GM12875 (cell line): ENCODE measurements around the gene TOM1L2.
A peak's percentile ranks its signal among the peaks of the same experiment; 100 is the strongest.

Experiments used
- H3K4me3 ChIP-seq: one replicate; pipeline ENCODE4 v1.5.1; 2011; ENCODE audit warnings: low read depth, low read length, control low read depth
- CTCF ChIP-seq: IDR thresholded peaks from 2 replicates; pipeline ENCODE4 v1.5.1; 2011; ENCODE audit warnings: low read depth, mild to moderate bottlenecking, control low read depth, inconsistent platforms, low read length, moderate library complexity, borderline replicate concordance; ENCODE audit not compliant: insufficient read depth

Gene TOM1L2

GRCh38 chr17:17851103-17852002 lies 120.8 kb downstream of the TOM1L2 start:
- H3K4me3 ChIP-seq: no peak overlapping the region
- no peak for TF ChIP-seq CTCF

- no peak overlapping the region for H3K4me3 ChIP-seq
- peak; percentile 42; the same call in 1 of the 2 replicates for TF ChIP-seq CTCF
Measured at GRCh38 chr17:17849845-17850373, 122.3 kb downstream of the TOM1L2 start.

DNA sequence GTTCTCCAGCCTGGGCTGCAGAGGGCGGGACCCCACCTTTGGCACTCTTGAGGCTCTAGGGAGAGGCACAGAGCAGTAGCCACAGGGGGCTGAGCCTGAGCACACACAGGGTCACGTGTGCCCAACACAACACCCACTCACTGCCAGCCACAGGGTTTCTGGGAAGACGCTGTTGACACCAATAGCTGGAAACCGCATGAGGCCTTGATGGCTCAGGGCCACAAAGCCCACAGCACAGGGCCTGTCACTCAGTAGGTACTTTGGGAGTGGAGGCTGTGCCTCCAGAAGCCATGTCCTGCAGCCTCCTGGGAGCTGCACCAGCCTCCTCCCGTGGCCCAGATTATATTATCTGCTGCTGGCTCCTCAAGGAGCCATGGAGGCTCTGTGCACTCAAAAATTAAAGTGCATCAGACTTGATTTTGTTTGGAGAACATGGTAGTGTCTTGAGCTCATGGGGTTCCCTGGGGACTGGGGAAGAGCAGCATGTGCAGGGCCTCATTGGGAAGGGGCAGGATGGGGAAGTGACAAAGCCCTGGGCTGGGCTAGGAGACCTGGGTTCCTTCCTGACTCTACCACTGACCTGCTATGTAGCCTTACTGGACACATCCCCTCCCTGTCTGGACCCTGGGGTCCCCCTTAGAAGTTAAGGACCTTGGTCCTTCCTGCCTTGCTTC lies 122.9 kb downstream of the TOM1L2 start:
- no peak for TF ChIP-seq CTCF
- H3K4me3 ChIP-seq: no peak overlapping the region

DNA sequence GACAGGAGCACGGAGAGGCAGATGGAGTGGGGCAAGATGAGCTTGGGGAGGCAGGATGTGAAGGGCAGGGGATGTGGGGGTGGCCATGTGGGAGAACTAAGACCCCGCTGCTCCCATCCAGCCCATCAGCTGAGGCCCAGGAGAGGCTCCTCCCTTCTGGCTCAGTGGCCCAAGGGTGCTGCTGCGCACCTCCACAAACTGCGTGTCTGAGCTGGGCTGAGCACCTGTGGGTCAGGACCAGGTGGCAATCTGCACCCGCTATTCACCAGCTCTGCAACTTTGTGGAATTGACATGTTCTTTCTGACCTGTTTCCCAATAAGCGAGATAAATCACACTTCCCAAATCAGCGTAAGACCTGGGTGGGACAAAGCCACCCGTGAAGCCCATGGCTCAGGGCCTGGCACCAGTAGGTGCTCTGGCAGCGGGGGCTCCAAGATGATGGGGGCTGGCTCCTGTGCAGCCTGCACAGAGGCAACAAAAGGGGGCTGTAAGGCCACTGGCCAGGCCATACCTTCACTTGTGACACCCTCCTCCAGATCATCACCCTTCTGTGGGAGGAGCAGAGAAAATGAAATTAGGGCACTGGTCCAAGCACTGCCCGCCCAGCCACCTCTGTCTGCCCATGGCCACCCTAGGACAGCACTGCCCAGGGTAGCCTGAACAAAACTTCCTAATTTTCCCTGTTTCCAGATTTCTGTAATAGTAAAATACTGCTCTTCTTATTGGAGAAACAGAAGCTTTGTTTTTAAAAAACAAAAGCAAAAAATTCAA lies 123.7 kb downstream of the TOM1L2 start:
- no peak for TF ChIP-seq CTCF
- no peak overlapping the region for H3K4me3 ChIP-seq

DNA sequence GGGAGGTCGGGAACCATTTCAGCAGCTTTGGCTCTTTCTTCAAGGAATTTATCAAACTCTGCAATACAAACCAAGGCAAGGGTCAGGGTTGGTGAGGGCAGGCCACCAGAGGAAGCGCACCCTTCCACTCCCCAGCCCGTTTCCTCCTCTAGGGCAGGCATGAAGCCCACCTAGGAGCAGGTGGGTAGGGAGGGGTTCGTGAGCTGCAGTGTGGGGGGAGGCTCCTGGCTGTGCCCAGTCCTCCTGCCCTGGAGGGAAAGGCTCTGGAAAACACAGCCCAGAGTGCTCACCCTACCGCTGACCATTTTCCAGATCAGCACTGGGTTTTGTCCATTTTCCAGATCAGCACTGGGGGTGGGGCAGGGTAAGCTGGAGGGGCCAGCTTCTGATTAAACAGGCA lies 124.5 kb downstream of the TOM1L2 start:
- TF ChIP-seq CTCF: no peak
- H3K4me3 ChIP-seq: no peak overlapping the region

DNA sequence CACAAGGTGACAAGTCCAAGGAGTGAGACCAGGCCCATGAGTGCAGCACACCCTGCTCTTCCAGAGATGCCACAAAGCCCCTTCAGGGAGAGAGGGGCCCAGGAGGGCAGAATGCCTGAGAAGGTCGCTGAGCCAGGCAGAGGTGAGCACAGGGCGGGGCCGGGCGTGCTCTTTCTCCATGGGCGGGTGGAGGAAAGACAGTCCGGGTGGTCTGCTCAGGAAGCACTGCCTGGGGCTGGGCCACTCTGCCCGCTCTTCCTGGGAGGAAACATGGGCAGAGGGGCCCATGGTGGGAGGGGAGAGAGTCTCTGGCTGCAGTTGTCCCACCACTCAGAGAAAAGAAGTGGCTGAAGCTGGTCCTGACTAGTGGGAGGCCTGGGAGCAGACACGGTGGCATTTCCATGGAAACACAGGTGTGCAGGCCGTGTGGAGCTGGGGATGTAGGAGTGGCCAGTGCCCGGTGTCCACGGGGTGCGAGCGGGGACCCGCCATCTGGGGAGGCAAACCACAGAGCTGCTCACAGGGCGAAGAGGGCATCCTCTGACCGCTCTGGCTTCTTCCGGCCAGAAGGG lies 125.0 kb downstream of the TOM1L2 start:
- TF ChIP-seq CTCF: no peak
- H3K4me3 ChIP-seq: no peak overlapping the region
